PC-3 (cell line): ENCODE results near the gene NUTM1. TPM values are rescaled to one million over a fixed set of nuclear protein-coding genes. Genes with fewer than 3 reads are reported as not detected.

ENCODE experiments used
- ATAC-seq: fragments of 200-7000 bp; cut with Tn5 transposase; 2 replicates; pipeline ENCODE4 v1.9.1; 2020; ENCODE audit warnings: mild to moderate bottlenecking, moderate library complexity
- BruUV-seq: library from RNA; stranded (reverse); fragments of 400-500 nt; replicated peaks from 2 replicates; lab custom pipeline; 2021; lab: Mats Ljungman, UMichigan
- CTCF ChIA-PET: fragments of 300-600 bp; sonication (Branson Sonifier 250); formaldehyde crosslinking; loops from one replicate; lab custom pipeline; 2022; ENCODE audit warnings: antibody characterized with exemption; lab: Charles Lee
- POLR2A ChIA-PET: fragments of 300-600 bp; sonication (Branson Sonifier 250); formaldehyde crosslinking; loops from one replicate; lab custom pipeline; 2022; ENCODE audit warnings: antibody characterized with exemption; ENCODE audit not compliant: unreplicated experiment; lab: Charles Lee
- DNase-seq: peaks from one replicate; pipeline ENCODE4 v3.0.0-alpha.2; 2015
- H2AFZ ChIP-seq: fragments of 300-600 bp; sonication (generic); 2 replicates; pipeline ENCODE4 v1.6.0; 2016; ENCODE audit warnings: antibody characterized with exemption, low read length
- H3F3A ChIP-seq: fragments of 300-600 bp; sonication (generic); one replicate; pipeline ENCODE4 v1.6.0; 2017; ENCODE audit warnings: antibody characterized with exemption, low read length, control low read depth, mild to moderate bottlenecking; ENCODE audit not compliant: unreplicated experiment
- H3K27ac ChIP-seq: fragments of 300-600 bp; sonication (generic); 2 replicates; pipeline ENCODE4 v1.5.1; 2016; ENCODE audit warnings: mild to moderate bottlenecking, low read length
- H3K27me3 ChIP-seq: fragments of 300-600 bp; sonication (generic); 2 replicates; pipeline ENCODE4 v1.6.1; 2016; ENCODE audit warnings: low read length, mixed read lengths
- H3K36me3 ChIP-seq: fragments of 300-600 bp; sonication (generic); 2 replicates; pipeline ENCODE4 v1.6.1; 2016; ENCODE audit warnings: low read depth, mixed run types, low read length, mixed read lengths
- H3K4me1 ChIP-seq: fragments of 300-600 bp; sonication (generic); 2 replicates; pipeline ENCODE4 v1.5.1; 2016; ENCODE audit warnings: low read length; ENCODE audit not compliant: insufficient read depth
- H3K4me2 ChIP-seq: fragments of 300-600 bp; sonication (generic); 2 replicates; pipeline ENCODE4 v1.6.0; 2016; ENCODE audit warnings: low read length
- H3K4me3 ChIP-seq: fragments of 300-600 bp; sonication (generic); 2 replicates; pipeline ENCODE4 v1.5.1; 2016; ENCODE audit warnings: mild to moderate bottlenecking, low read length, mixed read lengths
- H3K79me2 ChIP-seq: fragments of 300-600 bp; sonication (generic); 2 replicates; pipeline ENCODE4 v1.6.1; 2017; ENCODE audit warnings: low read length, mixed read lengths
- H3K9ac ChIP-seq: fragments of 300-600 bp; sonication (generic); 2 replicates; pipeline ENCODE4 v1.6.0; 2016; ENCODE audit warnings: mild to moderate bottlenecking, low read length
- H3K9me2 ChIP-seq: fragments of 300-600 bp; sonication (generic); replicated peaks from 2 replicates; pipeline ENCODE4 v1.6.1; 2016; ENCODE audit warnings: mixed run types, low read length, mixed read lengths
- H3K9me3 ChIP-seq: fragments of 300-600 bp; sonication (generic); 2 replicates; pipeline ENCODE4 v1.6.1; 2016; ENCODE audit warnings: low read length, mixed read lengths
- H4K20me1 ChIP-seq: fragments of 300-600 bp; sonication (generic); 2 replicates; pipeline ENCODE4 v1.6.1; 2016; ENCODE audit warnings: low read length, mixed read lengths
- CTCF ChIP-seq: fragments of 300-600 bp; sonication (generic); conservative IDR thresholded peaks from 2 replicates; pipeline ENCODE4 v1.5.1; 2017; ENCODE audit warnings: antibody characterized with exemption, low read depth, mild to moderate bottlenecking, low read length
- EZH2 ChIP-seq: fragments of 300-600 bp; sonication (generic); IDR thresholded peaks from one replicate; pipeline ENCODE4 v1.6.1; 2017; ENCODE audit warnings: antibody characterized with exemption, mild to moderate bottlenecking, low read length; ENCODE audit not compliant: unreplicated experiment
- EZH2phosphoT487 ChIP-seq: fragments of 300-600 bp; sonication (generic); IDR thresholded peaks from 2 replicates; pipeline ENCODE4 v1.6.1; 2018; ENCODE audit warnings: mild to moderate bottlenecking, antibody characterized with exemption, low read length, borderline replicate concordance
- intact Hi-C: fragments of 100-400 bp; cut with micrococcal nuclease; formaldehyde crosslinking; loops from 2 replicates; pipeline ENCODE4 v1.9.0; 2023
- total RNA-seq: library from RNA; depleted of rRNA; stranded (reverse); fragments of >200 nt; gene quantifications from 2 replicates; pipeline ENCODE4 v1.2.3, GENCODE V29; 2014

Gene NUTM1
- total RNA-seq, 1 experiment from 2014 or later, result 0.04 TPM

- Histone ChIP-seq H3K4me1 (peaks cover 55% of the 10 kb centered on the region), H3K9ac (peak overlapping the region; percentile 77), H3K4me3 (peak overlapping the region; percentile 90), H3K9me2 (no peaks in the 10 kb centered on the region), H3K79me2 (peaks cover 54% of the 10 kb centered on the region), H3K27ac (peak overlapping the region; percentile 93), H3K27me3 (no peaks in the 10 kb centered on the region), H3F3A (peaks cover 20% of the 10 kb centered on the region), H3K36me3 (peaks cover 11% of the 10 kb centered on the region; the same call in 1 of the 2 replicates), H2AFZ (no peak overlapping the region), H3K4me2 (peak overlapping the region; percentile 96), H4K20me1 (no peaks in the 10 kb centered on the region), H3K9me3 (no peaks in the 10 kb centered on the region)
- ATAC-seq, result peak; percentile 14; the same call in 1 of the 2 replicates
- ChIA-PET POLR2A (interaction anchor here (0.5 to 1.1 kb wide), 3 partner anchors 94 to 148 kb away, joined by 3 to 4 read pairs (median 3); no protein-coding TSS in a partner anchor), CTCF (interaction anchor here (0.7 kb wide), 1 partner anchor 32 kb away, joined by 4 read pairs; the partner anchor contains the start of gene LPCAT4)
- peak; percentile 68 for DNase-seq
- no peak for TF ChIP-seq EZH2
- TF ChIP-seq CTCF, result no peak
- no peak for TF ChIP-seq EZH2phosphoT487
- intact Hi-C loops, result loop anchor here (1.0 kb wide), 3 partner anchors 38 to 96 kb away; no protein-coding TSS in a partner anchor
- BruUV-seq, result TSS peak; percentile 71
Measured at GRCh38 chr15:34335176-34336032, 7.7 kb upstream of the NUTM1 start.

GRCh38 chr15:34336231-34336990, 6.7 kb upstream of the NUTM1 start:
- ChIA-PET CTCF (interaction anchor here (0.7 kb wide), 1 partner anchor 31 kb away, joined by 4 read pairs; the partner anchor contains the start of gene LPCAT4), POLR2A (interaction anchor here (0.5 to 1.1 kb wide), 2 partner anchors 23 to 119 kb away, joined by 3 read pairs; no protein-coding TSS in a partner anchor)
- peaks cover 65% of the 10 kb centered on the region for H3K79me2 ChIP-seq
- H3K4me1 ChIP-seq, result peaks cover 61% of the 10 kb centered on the region
- no peaks in the 10 kb centered on the region for H3K9me3 ChIP-seq
- peak overlapping the region; percentile 96 for H3K4me2 ChIP-seq
- DNase-seq, result no peak
- H3K4me3 ChIP-seq, result peak overlapping the region; percentile 90
- H3K9ac ChIP-seq, result peak overlapping the region; percentile 77
- H3K36me3 ChIP-seq, result peaks cover 16% of the 10 kb centered on the region; the same call in 1 of the 2 replicates
- intact Hi-C loops, result no loop called here
- H3K27ac ChIP-seq, result peak overlapping the region; percentile 93
- no peaks in the 10 kb centered on the region for H3K9me2 ChIP-seq
- BruUV-seq, result no TSS peak
- no peak overlapping the region for H2AFZ ChIP-seq
- TF ChIP-seq EZH2 (no peak), CTCF (no peak), EZH2phosphoT487 (no peak)
- no peak for ATAC-seq
- H4K20me1 ChIP-seq, result no peaks in the 10 kb centered on the region
- peaks cover 25% of the 10 kb centered on the region for H3F3A ChIP-seq
- no peaks in the 10 kb centered on the region for H3K27me3 ChIP-seq
